Measurements from ENCODE around the gene SMC6. TPM values are rescaled to one million over a fixed set of nuclear protein-coding genes. Genes with fewer than 3 reads are reported as not detected.

SMC6 gene
- total RNA-seq, 1 experiment from 2014 or later: 41.3 TPM

DNA sequence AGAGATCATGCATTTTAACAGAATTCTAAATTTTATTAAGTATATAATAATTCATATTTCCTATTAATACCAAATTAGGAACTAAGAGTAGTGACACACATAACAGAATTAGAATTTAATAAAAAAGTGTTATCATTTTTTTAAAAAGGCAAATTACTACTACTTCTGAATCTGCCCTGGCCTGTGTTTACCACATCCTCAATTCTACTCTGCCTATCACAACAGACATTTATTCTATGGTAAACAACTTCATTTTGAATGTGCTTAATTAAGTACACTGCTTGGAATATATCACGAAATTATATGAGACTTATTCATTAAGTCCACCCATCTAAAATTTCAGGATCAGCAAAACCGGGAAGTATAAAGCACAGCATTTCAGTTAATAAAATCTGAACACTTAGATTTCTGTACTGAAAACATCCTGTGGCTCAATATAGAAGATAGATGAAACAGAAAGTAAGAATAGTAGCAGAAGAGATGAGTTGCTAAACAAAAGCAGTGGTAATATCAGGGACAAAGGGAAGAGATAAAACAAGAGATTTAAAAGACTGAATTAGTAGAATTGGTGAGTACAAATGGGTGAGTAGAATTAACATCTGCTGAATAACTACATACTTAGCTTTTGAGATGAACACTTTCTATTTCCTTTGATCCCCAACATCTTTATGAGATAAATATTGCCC, 3.7 kb downstream of the SMC6 start:
- no peak overlapping the region for H3K4me3 Mint-ChIP-seq (ENCODE audit: unreplicated experiment)
- DNase-seq: no peak
- H3K36me3 ChIP-seq (ENCODE audit: control insufficient read depth, insufficient read depth, low read length): no peaks in the 10 kb centered on the region
- H3K9me3 ChIP-seq: no peaks in the 10 kb centered on the region
- H3K4me3 ChIP-seq (ENCODE audit: low read depth, low read length): no peak overlapping the region
- H3K9me3 Mint-ChIP-seq (ENCODE audit: unreplicated experiment): no peaks in the 10 kb centered on the region
- H3K27me3 Mint-ChIP-seq (ENCODE audit: insufficient read depth, unreplicated experiment): no peaks in the 10 kb centered on the region
- H3K4me1 ChIP-seq: peaks cover 10% of the 10 kb centered on the region
- no peak for TF ChIP-seq CTCF (IDR thresholded peaks at IDR 0.05; ENCODE audit: insufficient read depth in 1 of 2, low read depth in 1 of 2, low read length in 1 of 2, severe bottlenecking in 1 of 2, unreplicated experiment in 1 of 2)
- CTCF ChIA-PET: no interaction called here
- no peaks in the 10 kb centered on the region for H3K4me1 Mint-ChIP-seq (ENCODE audit: low read depth, unreplicated experiment)
- POLR2A ChIA-PET: no interaction called here
- no TSS peak for BruUV-seq (replicated peaks)
- intact Hi-C loops (cut with micrococcal nuclease; ENCODE audit: unreplicated experiment): no loop called here
- H3K27ac Mint-ChIP-seq (ENCODE audit: unreplicated experiment): no peak overlapping the region
- H3K36me3 Mint-ChIP-seq (ENCODE audit: insufficient read depth, unreplicated experiment): peaks cover 12% of the 10 kb centered on the region
- H3K27me3 ChIP-seq (replicated peaks; ENCODE audit: control insufficient read depth, insufficient read depth, low read length): no peaks in the 10 kb centered on the region

- intact Hi-C loops (cut with micrococcal nuclease; ENCODE audit: unreplicated experiment): no loop called here
- H3K4me1 ChIP-seq: peaks cover 10% of the 10 kb centered on the region
- no peak for TF ChIP-seq CTCF (IDR thresholded peaks at IDR 0.05; ENCODE audit: insufficient read depth in 1 of 2, low read depth in 1 of 2, low read length in 1 of 2, severe bottlenecking in 1 of 2, unreplicated experiment in 1 of 2)
- H3K9me3 ChIP-seq: no peaks in the 10 kb centered on the region
- no peak overlapping the region for H3K4me3 Mint-ChIP-seq (ENCODE audit: unreplicated experiment)
- ChIA-PET POLR2A (no interaction called here), CTCF (no interaction called here)
- BruUV-seq (replicated peaks): no TSS peak
- no peaks in the 10 kb centered on the region for H3K27me3 Mint-ChIP-seq (ENCODE audit: insufficient read depth, unreplicated experiment)
- H3K27ac Mint-ChIP-seq (ENCODE audit: unreplicated experiment): no peak overlapping the region
- DNase-seq: no peak
- H3K27me3 ChIP-seq (replicated peaks; ENCODE audit: control insufficient read depth, insufficient read depth, low read length): no peaks in the 10 kb centered on the region
- no peaks in the 10 kb centered on the region for H3K9me3 Mint-ChIP-seq (ENCODE audit: unreplicated experiment)
- peaks cover 6% of the 10 kb centered on the region for H3K36me3 Mint-ChIP-seq (ENCODE audit: insufficient read depth, unreplicated experiment)
- H3K36me3 ChIP-seq (ENCODE audit: control insufficient read depth, insufficient read depth, low read length): no peaks in the 10 kb centered on the region
- no peaks in the 10 kb centered on the region for H3K4me1 Mint-ChIP-seq (ENCODE audit: low read depth, unreplicated experiment)
- H3K4me3 ChIP-seq (ENCODE audit: low read depth, low read length): no peak overlapping the region
Measured at GRCh38 chr2:17748745-17749144, 4.9 kb downstream of the SMC6 start.

DNA sequence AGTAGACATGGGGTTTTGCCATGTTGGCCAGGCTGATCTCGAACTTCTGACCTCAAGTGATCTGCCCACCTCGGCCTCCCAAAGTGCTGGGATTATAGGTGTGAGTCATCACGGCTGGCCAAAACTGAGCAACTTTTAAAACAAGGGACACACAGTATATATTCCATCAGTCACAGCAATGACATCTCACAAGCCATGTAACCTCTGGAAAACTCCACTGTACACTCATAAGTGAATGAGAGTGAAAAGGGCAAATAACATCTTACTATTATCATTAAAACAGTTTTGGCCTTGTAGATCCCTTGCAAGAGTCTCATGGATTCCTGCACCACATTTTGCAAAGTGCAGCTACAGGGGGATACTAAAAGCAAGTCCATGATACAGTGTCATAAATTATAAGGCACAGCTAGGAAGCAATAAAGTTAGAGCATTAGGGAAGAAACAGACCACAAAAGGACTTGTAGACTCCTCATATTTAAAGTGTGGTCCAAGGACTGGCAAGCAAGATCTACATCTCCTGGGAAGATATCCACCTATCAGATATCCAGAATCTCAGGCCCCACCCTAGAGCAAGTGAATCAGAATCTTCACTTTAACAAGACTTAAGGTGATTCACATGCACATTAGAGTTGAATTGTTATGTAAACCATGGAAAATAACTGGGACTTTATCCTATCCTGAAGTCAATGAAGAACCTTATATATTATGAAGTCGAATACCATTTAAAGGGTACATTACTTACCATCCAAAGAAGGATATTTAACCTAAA, 5.7 kb downstream of the SMC6 start:
- Mint-ChIP-seq H3K4me1 (ENCODE audit: low read depth, unreplicated experiment) (no peaks in the 10 kb centered on the region), H3K27me3 (ENCODE audit: insufficient read depth, unreplicated experiment) (no peaks in the 10 kb centered on the region), H3K4me3 (ENCODE audit: unreplicated experiment) (no peak overlapping the region), H3K9me3 (ENCODE audit: unreplicated experiment) (no peaks in the 10 kb centered on the region), H3K27ac (ENCODE audit: unreplicated experiment) (no peak overlapping the region), H3K36me3 (ENCODE audit: insufficient read depth, unreplicated experiment) (peaks cover 6% of the 10 kb centered on the region)
- Histone ChIP-seq H3K4me3 (ENCODE audit: low read depth, low read length) (no peak overlapping the region), H3K9me3 (no peaks in the 10 kb centered on the region), H3K4me1 (peaks cover 10% of the 10 kb centered on the region), H3K36me3 (ENCODE audit: control insufficient read depth, insufficient read depth, low read length) (no peaks in the 10 kb centered on the region), H3K27me3 (replicated peaks; ENCODE audit: control insufficient read depth, insufficient read depth, low read length) (no peaks in the 10 kb centered on the region)
- no TSS peak for BruUV-seq (replicated peaks)
- TF ChIP-seq CTCF (IDR thresholded peaks at IDR 0.05; ENCODE audit: insufficient read depth in 1 of 2, low read depth in 1 of 2, low read length in 1 of 2, severe bottlenecking in 1 of 2, unreplicated experiment in 1 of 2): no peak
- CTCF ChIA-PET: no interaction called here
- no peak for DNase-seq
- POLR2A ChIA-PET: no interaction called here
- intact Hi-C loops (cut with micrococcal nuclease; ENCODE audit: unreplicated experiment): loop anchor here (1.0 kb wide), 1 partner anchor 15 kb away; no protein-coding TSS in a partner anchor

Data from Caco-2 (cell line).